SIG-M5 (cell line): ENCODE data around the gene ENTPD7.

Source experiments
- DNase-seq: peaks from one replicate; lab custom pipeline; 2025; lab: John Stamatoyannopoulos, UW

Gene ENTPD7

DNA sequence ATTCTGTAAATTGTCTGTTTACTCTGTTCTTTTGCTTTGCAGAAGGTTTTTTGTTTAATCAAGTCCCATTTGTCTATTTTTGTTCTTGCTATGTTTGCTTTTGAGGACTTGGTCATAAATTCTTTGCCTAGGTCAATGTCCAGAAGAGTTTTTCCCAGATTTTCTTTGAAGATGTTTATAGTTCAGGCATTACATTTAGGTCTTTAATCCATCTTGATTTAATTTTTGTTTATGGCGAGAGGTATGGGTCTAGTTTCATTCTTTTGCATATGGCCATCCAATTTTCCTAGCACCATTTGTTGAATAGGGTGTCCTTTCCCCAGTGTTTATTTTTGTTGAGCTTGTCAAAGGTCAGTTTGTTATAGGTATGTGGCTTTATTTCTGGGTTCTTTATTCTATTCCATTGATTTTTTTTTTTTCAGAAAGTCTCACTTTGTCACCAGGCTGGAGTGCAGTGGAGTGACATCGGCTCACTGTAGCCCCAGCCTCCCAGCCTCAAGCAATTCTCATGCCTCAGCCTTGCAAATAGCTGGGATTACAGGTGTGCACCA lies 11.6 kb upstream of the ENTPD7 start:
- DNase-seq = no peak

DNA sequence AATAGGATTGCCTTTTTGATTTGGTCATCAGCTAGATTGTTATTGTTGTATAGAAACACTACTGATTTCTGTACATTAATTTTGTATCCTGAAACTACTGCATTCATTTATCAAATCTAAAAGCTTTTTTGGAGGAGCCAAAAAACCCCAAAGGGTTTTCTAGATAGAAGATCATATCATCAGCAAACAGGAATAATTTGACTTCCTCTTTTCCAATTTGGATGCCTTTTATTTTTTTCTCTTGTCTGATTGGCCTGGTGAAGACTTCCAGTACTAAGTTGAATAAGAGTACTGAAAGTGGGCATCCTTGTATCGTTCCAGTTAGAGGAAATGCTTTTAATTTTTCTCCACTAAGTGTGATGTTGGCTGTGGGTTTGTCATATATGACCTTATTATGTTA lies 10.6 kb upstream of the ENTPD7 start:
- DNase-seq = no peak

DNA sequence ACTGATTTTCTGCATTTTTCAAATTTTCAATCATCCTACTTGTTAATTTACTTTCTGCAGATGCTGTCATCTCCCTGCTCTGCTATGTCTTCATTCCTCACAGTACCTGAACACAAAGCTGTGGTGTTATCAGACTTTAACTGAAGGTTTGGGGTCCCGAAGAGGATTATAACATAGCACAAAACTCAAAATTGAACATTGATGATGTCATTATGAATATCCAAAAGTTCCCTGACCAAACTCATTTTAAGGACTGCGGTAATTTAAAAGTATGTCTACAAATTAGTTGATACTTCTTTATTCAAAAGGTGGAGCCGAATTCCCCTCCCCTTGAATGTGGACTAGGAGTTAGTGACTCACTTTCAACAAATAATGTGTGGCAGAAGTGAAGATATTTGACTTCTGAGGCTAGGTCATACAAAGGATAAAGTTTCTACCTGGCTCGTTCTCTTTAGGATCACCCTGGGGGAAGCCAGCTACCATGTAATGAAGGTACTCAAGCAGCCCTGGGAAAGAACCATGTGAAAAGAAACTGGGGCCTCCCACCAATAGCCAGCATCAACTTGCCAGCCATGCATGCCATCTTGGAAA lies 6.4 kb upstream of the ENTPD7 start:
- no peak for DNase-seq

DNA sequence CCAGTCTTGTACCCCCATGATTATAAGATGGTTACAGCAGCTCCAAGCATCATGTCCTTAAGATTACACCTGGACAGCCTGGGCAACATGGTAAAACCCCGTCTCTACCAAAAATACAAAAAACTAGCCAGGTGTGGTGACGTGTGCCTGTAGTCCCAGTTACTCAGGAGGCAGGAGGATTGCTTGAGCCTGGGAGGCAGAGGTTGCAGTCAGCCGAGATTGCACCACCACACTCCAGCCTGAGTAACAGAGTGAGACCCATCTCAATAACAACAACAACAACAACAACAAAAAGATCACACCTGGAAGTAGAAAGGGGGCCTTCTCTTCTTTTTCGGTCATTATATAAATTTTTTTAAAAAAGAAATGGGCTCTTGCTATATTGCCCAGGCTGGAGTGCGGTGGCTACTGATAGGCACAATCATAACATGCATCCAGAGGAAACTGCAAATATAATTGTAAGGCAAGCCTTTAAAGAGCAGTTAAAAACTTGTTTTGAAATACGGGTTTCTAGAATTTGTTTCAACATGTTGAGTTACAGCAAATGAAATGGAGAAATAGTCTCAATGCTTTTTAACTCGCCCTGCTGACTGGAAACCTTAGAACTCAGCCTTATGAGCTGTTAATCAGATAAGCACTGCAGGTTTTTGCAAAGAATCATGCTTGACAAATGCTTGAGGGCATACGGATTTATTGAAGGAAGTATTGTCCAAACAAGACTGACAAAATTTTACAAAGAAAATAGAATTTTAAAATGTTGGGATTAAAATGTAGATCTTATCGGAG lies 4.7 kb upstream of the ENTPD7 start:
- no peak for DNase-seq

DNA sequence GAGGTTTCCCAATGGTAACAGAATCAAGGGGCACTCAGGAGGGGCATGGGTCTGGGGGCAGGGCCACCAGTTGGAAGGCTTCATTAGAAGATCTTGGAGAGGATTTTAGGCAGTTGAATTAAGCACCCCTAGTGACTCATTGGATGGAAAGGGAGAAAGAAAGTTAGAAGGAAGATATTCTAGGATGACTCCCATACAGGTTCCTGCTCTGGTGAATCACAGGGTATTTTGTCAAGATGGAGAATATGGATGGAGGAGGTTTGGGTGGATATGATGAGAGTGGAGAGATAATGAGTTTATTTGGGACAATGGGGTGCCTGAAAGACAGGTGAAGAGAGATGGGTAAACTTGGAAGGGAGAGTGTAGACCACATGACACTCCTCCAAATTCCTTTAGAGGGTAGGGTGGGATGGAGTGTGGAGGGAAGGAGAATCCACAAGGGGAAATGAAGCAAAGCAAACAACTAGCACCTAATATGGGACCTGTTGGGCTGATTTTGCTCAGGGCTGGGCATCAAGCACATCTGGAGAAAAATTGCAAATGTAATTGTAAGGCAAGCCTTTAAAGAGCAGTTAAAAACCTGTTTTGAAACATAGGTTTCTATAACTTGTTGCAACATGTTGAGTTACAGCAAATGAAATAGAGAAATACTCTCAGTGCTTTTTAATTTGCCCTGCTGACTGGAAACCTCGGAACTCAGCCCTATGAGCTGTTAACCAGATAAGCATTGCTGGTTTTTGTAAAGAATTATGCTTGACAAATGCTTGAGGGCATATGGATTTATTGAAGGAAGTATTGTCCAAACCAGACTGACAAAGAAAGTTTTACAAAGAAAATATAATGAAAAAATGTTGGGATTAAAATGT lies 2.9 kb upstream of the ENTPD7 start:
- DNase-seq = no peak

DNA sequence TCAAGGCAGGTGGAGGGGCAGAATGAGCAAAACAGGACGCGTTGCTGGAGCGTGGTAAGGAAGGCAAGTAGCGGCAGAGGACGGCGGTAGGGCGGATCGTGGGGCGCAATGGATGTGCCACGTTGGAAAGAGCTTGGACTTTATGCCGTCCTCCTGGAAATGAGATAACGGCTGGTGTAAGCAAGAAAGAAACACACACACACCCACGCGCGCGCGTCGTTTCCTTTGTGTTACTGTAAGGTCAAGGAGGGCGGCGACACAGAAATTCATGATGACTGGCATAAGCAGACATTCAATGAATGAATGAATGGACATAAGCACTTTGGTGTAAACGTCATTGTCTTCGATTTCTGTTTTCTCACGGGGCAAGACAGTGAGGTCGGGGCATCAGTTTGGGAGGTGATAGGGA lies 683 bp upstream of the ENTPD7 start:
- DNase-seq = no peak

DNA sequence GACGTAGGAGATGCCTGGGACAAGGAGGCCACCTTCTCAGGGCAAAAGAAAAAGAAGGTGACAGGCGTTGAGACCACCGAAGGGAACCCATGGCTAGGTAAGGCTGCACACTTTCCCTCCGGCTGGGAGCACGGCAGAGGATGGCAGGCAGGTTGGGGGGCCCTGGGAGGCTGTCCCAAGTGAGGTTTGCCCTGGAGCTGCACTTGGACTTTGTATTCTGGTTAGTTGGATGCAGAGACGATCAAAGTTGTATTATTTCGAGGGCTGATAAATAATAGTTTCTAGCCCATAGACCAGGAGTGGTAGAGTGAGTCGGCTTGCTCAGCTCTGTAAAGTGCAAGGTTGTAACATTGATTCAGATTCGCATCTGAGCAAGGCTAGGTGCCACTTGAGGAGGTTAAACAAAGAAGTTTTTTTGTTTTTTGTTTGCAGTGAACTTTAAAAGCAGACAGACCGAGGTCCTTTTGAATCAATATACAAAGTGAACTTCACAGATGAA lies 608 bp downstream of the ENTPD7 start:
- DNase-seq = no peak

DNA sequence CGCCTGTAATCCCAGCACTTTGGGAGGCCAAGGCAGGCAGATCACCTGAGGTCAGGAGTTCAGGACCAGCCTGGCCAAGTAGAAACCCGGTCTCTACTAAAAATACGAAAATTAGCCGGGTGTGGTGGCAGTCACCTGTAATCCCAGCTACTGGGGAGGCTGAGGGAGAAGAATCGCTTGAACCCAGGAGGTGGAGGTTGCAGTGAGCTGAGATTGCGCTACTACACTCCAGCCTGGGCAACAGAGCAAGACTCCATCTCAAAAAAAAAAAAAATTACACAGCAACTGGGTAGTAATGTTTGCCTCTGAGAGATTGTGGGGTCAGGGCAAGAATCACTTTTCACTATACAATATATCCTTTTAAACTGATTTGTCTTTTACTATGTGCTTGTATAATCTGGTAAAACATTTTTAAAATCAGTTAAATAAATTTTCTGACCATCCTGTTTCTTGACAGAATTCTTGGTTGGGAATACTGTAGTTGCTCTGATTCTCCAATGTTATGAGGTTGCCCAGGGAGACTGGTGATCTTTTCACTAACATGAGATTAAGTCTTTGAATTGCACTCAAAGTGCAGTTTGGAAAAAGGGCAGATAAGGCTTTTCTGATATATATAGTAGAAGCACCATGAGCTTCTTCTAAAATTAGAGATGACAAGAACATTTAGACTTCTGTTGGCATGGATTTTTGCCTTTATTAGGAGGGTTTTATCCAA lies 1.5 kb downstream of the ENTPD7 start:
- no peak for DNase-seq

DNA sequence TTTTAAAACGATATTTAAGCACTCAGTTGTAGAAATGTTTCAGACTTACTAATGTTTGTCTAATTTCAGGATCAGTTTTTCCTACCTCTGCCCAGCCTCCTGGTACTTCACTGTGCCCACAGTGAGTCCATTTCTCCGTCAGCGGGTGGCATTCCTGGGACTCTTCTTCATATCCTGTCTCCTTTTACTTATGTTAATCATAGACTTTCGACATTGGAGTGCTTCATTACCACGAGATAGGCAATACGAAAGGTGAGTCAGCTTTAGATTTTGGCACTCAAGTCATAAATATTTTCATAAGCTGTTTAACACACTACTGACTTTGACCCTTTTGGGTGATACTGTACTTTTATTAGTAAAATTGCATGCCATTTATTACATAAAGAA lies 2.1 kb downstream of the ENTPD7 start:
- no peak for DNase-seq

DNA sequence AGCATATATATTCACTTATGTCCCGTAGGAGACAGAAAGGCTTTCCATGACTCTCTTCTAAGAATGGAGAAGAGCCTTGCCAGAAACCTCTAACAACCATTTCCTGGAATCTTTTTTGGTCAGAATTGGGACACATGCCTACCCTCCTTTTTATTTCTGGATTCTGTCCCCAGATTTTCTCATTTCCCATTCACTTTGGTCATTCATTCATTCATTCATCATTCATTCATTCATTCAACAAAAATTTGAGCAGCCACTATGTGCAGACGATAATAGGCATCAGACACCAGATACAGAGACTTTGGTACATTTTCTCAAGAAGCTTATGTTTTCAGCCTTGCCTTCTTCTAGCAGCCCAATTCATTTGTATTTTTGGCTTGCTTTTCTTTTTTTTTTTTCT lies 6.0 kb downstream of the ENTPD7 start:
- DNase-seq = no peak

DNA sequence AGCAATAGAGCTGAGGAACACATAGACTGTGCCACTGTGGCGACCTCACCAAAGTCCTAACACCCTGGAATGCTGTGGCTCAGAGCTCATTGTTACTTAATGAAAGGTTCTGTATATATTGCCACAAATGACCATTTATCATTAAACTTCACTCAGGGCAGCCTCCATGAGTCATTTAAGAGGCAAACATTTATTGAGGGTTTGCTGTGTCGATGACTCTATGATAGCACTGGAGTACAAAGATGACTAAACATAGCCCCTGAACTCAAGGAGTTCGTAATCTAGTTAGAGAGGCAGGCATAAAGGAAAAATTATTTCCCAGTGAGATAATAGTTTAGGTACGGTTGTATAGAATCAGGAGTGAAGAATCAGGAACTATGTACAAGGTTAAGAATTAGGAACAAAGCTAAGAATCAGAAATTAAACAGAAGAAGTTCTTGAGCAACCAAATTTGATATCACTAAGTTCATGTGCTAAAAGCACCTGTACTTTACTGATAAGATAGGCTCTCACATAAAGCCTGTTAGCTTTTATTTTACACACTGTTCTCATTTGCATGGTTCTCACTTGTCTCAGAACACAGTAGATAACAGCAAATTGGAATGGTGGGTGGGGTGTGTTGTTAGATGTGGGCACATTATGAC lies 7.9 kb downstream of the ENTPD7 start:
- no peak for DNase-seq

DNA sequence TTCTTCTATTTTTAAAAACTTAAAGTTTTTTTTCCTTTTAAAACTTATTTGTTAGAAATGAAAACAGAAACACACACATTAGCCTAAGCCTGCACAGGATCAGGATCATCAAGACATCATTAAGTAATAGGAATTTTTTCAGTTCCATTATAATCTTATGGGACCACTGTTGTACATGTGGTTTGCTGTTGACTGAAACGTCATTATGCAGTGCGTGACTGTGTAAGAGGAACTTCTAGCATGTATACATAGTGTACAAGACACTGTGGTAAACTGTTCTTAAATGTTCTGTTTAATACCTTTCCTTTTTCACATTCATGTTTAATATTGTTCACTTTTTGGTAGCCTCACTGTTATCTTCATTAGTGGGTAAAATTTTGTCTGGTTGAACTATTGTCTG lies 12.1 kb downstream of the ENTPD7 start:
- no peak for DNase-seq

DNA sequence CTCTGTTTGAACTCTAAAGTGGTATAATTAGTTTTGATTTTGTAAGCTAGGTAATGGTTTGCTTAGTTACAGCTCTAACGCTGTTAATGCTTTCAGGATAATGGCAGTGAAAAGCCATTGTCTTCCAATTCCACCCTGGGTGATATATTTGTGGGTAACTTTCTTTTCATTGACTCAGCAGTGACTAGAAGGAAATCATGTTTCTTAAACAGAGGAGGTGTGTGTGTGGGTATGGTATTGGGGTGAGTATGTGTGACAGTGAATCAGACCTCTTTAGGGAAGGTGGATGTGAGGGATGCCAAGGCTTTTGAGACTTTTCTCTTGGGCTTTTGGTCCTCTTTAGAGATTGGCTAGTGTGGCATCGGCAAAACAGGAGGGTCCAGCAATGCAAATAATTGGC lies 13.6 kb downstream of the ENTPD7 start:
- no peak for DNase-seq

DNA sequence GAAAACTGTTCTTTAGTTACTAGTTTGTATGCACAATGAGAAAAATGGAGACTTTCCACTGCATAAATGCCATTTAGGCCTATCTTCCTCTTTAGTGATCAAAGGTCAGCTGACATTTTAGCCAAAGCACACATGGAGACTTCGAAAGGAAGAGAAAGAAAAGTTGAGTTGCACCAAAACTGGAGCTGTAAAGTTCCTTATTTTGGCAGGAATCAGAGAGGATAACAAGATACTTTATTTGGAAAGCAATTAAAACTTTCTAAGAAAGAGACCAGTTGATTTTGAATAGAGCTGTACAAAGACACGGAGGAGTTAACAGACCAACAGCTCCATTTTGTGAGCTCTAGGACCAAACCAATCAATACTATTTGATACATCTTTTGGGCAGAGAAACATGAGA lies 14.2 kb downstream of the ENTPD7 start:
- DNase-seq = no peak

DNA sequence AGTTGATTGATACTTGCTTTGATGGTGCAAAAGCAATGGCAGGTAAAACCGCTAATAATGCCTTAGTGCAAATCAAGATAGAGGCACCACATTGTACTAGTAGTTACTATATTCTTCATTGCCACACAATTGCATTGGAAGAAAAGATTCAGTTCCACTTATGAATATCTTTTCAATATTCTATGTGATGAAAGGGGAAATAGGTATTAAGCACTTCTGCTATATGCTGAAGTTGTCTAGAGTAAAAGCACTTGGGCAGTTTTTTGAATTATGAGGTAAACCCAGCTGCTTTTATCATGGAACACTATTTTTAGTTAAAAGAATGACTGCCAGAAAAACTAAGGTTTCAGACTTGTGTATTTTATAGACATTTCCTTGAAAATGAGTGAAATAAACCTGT lies 15.5 kb downstream of the ENTPD7 start:
- no peak for DNase-seq

DNA sequence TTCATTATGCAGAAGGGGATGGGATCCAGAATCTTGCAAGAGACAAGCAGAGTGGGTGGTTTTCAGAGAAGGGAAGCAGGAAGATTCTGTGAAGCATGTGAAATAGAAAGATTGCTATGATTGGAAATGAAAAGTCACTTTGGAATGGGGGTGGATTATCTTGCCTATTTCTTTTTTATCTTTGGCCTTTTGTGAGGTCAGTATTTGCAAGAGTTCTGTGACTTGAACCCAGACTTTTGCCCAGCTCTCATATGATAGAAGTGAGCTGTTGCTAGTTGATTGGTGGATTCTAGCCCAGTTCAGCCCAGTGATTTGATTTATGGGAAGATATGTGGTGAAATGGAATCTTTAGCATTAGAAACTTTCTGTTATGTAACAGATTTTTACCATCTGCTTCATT lies 17.1 kb downstream of the ENTPD7 start:
- DNase-seq = no peak

DNA sequence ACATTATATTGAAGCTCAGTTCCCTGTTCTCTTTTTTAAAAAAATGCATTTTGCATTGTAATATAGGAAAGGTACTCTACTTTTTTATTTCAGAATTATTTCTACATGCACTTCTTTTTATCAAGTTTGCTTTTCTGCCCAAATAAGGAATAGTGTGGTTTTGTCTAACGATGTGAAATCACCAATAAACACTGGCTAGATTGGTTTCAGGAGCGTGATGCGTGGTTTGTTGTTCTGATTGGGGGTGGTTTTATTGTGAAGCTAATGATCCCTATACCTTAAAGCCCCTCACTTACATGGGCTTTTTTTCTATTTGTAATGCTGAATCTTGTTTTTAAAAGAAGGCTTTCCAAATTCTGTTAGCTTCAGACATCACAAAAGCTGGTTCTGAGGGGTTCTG lies 17.6 kb downstream of the ENTPD7 start:
- no peak for DNase-seq

DNA sequence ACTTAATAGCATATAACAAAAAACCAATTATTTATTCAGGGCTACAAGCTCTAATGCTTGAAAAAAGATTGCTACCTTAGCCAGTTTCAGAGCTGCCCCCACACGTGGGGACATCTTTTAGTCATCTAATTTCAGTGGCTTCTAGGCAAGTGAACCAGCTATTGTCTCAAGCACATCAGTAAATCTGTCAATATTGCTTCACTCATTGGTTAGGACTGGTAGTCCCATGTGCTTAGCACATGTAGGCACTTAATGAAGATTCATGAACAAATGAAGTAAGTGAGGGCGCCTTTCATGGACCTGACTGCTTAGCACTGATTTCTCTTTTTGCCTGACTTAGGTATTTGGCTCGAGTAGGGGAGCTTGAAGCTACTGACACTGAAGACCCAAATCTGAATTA lies 19.6 kb downstream of the ENTPD7 start:
- DNase-seq = no peak

DNA sequence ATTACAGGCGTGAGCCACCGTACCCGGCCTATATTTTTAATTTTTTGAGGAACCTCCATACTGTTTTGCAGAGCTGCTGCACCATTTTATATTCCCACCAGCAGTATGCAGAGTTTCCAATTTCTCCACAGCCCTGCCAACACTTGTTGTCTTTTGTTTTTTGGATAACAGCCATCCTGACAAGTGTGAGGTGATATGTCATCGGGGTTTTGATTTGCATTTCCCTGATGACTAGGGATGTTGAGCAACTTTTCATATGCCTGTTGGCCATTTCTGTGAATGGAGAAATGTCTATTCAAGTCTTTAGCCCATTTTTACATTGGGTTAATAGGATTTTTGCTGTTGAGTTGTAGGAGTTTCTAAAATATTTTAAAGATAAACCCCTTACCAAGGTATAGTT lies 22.2 kb downstream of the ENTPD7 start:
- no peak for DNase-seq

DNA sequence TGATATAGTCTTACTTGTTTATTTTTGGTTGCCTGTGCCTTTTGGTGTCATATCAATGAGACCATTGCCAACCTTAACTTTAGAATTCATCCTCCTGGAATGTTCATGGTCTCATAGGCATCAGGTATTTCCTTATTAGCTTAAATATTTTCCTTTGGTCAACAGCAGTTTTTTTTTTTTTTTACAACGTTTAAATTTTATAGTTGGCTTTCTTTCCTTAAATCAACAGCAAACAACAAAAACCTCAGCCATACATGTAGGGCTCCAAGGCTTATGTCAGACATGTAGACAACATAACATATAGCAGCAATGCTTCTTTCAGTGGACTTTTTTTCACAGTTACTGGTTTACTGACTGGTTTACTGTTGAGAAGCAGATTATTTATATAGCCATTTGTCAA lies 22.7 kb downstream of the ENTPD7 start:
- DNase-seq = no peak

DNA sequence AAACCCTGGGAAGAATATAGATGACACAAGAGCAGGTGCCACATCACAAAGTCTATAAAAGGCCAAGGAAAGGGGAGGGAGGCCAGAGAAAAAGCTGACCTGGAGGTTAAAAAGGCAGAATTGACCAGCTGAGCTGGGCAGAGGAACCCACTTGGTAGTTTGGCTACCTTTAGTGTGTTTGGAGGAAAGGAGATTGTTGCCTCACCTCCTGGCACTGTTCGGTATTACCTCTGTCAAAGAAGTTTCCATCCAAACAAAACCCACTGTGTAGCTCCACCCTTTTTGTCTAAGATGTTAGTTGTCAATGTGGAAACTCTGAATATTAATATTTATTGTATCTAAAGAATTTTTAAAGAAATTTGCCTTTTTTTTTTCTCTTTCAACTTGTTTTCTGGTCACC lies 23.4 kb downstream of the ENTPD7 start:
- no peak for DNase-seq

DNA sequence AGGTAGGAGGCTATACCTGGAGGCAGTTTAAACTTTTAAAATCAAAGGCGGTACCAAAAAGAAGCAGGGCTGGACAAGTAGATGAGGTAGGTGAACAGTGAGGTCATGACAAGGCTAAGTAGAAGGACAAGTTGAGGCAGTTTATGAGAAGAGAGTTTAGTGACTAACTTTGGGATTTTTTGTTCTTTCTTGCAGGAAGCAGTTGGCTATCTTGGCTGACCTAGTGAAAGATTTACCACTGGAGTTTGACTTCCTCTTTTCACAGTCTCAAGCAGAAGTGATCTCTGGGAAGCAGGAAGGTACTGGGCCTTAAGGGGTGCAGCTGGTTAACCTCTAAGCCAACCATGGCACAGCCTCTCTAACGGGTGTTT lies 26.3 kb downstream of the ENTPD7 start:
- DNase-seq = peak; percentile 59
